Tibial nerve (tissue), 4 donors: ENCODE results near the gene SAMD14.

Experiments
- EP300 ChIP-seq, 2 donors: sonication (generic); formaldehyde crosslinking; IDR thresholded peaks; one replicate each; pipeline ENCODE4 v1.6.1; 2017; ENCODE audit warnings: antibody characterized with exemption in 2 of 2, mild to moderate bottlenecking in 1 of 2
- POLR2A ChIP-seq, 2 donors: fragments of 450-650 bp; IDR thresholded peaks; one replicate each; pipeline ENCODE4 v1.6.1; 2017; ENCODE audit warnings: antibody characterized with exemption in 2 of 2, mild to moderate bottlenecking in 2 of 2, moderate library complexity in 2 of 2
- TF ChIP-seq, protein P1 (sequence below), 5 experiments: fragments of 200-600 bp in 3 of 5; fragments of 450-650 bp in 2 of 5; sonication (generic) in 3 of 5; IDR thresholded peaks; one replicate each; pipeline ENCODE4 v1.5.1; 2016 to 2019; ENCODE audit warnings: antibody characterized with exemption in 5 of 5, mild to moderate bottlenecking in 3 of 5, moderate library complexity in 2 of 5

GRCh38 chr17:50129353-50129727, 620 bp downstream of the SAMD14 start:
- TF ChIP-seq POLR2A (IDR thresholded peaks at IDR 0.05) (no peak), EP300 (IDR thresholded peaks at IDR 0.05) (no peak)
- TF ChIP-seq, protein P1, sequence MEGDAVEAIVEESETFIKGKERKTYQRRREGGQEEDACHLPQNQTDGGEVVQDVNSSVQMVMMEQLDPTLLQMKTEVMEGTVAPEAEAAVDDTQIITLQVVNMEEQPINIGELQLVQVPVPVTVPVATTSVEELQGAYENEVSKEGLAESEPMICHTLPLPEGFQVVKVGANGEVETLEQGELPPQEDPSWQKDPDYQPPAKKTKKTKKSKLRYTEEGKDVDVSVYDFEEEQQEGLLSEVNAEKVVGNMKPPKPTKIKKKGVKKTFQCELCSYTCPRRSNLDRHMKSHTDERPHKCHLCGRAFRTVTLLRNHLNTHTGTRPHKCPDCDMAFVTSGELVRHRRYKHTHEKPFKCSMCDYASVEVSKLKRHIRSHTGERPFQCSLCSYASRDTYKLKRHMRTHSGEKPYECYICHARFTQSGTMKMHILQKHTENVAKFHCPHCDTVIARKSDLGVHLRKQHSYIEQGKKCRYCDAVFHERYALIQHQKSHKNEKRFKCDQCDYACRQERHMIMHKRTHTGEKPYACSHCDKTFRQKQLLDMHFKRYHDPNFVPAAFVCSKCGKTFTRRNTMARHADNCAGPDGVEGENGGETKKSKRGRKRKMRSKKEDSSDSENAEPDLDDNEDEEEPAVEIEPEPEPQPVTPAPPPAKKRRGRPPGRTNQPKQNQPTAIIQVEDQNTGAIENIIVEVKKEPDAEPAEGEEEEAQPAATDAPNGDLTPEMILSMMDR (IDR thresholded peaks at IDR 0.05), result no peak
